ENCODE results near the gene VSIG10L2. TPM values are rescaled to one million over a fixed set of nuclear protein-coding genes. Genes with fewer than 3 reads are reported as not detected.
"Not testable (repeated sequence)": the region's sequence is repeated elsewhere in the genome, so short reads cannot be mapped to it uniquely, and the experiment has no call there.

The VSIG10L2 gene
- total RNA-seq, 2 donors from 2014 or later = not detected

- H3K27ac ChIP-seq (ENCODE audit: low read depth, low read length) = no peak overlapping the region
Observed at GRCh38 chr11:125980436-125980835, 34.6 kb downstream of the VSIG10L2 start.

GRCh38 chr11:125982348-125982730 lies 36.5 kb downstream of the VSIG10L2 start:
- TF ChIP-seq CTCF (conservative IDR thresholded peaks at IDR 0.05) = no peak
- Histone ChIP-seq H3K4me3 (ENCODE audit: low read length) (no peak overlapping the region), H3K9ac (ENCODE audit: extremely low read depth, low read length, poor library complexity, severe bottlenecking) (no peak overlapping the region), H3K4me1 (ENCODE audit: control insufficient read depth, insufficient read depth, low read length) (no peaks in the 10 kb centered on the region), H3K9me3 (ENCODE audit: control insufficient read depth, low read length) (no peaks in the 10 kb centered on the region), H3K36me3 (ENCODE audit: control insufficient read depth, insufficient read depth, low read length) (no peaks in the 10 kb centered on the region), H3K27me3 (ENCODE audit: control insufficient read depth, insufficient read depth, low read length, poor library complexity, severe bottlenecking) (no peaks in the 10 kb centered on the region), H3K27ac (ENCODE audit: low read depth, low read length) (no peak overlapping the region)
- Mint-ChIP-seq H3K27me3 (ENCODE audit: insufficient read depth) (no peaks in the 10 kb centered on the region), H3K9me3 (no peaks in the 10 kb centered on the region), H3K36me3 (ENCODE audit: low read depth) (peaks cover 3% of the 10 kb centered on the region), H3K27ac (no peak overlapping the region), H3K4me3 (no peak overlapping the region), H3K4me1 (peaks cover 8% of the 10 kb centered on the region)
- WGBS, 2 experiments (ENCODE audit: insufficient coverage in 1 of 2, insufficient read length in 1 of 2) = 94% methylated on average over 3 of the region's 3 CpGs; no CpG with 5 or more reads in 1 of the 2 experiments
- DNase-seq = no peak

More at GRCh38 chr11:125980436-125980835, 34.6 kb downstream of the VSIG10L2 start:
- H3K27me3 Mint-ChIP-seq (ENCODE audit: insufficient read depth) = no peaks in the 10 kb centered on the region
- Histone ChIP-seq H3K4me3 (ENCODE audit: low read length) (no peak overlapping the region), H3K27me3 (ENCODE audit: control insufficient read depth, insufficient read depth, low read length, poor library complexity, severe bottlenecking) (no peaks in the 10 kb centered on the region), H3K36me3 (ENCODE audit: control insufficient read depth, insufficient read depth, low read length) (no peaks in the 10 kb centered on the region), H3K4me1 (ENCODE audit: control insufficient read depth, insufficient read depth, low read length) (no peaks in the 10 kb centered on the region), H3K9me3 (ENCODE audit: control insufficient read depth, low read length) (no peaks in the 10 kb centered on the region), H3K9ac (ENCODE audit: extremely low read depth, low read length, poor library complexity, severe bottlenecking) (no peak overlapping the region)
- TF ChIP-seq CTCF (conservative IDR thresholded peaks at IDR 0.05) = no peak
- no peak for DNase-seq
- peak overlapping the region; percentile 74 for H3K27ac Mint-ChIP-seq
- no peaks in the 10 kb centered on the region for H3K9me3 Mint-ChIP-seq
- no peak overlapping the region for H3K4me3 Mint-ChIP-seq
- peaks cover 8% of the 10 kb centered on the region for H3K4me1 Mint-ChIP-seq
- 69 to 74% methylated on average over 8 of the region's 8 CpGs for WGBS, 2 experiments (ENCODE audit: insufficient coverage in 1 of 2, insufficient read length in 1 of 2)
- peaks cover 8% of the 10 kb centered on the region for H3K36me3 Mint-ChIP-seq (ENCODE audit: low read depth)

DNA sequence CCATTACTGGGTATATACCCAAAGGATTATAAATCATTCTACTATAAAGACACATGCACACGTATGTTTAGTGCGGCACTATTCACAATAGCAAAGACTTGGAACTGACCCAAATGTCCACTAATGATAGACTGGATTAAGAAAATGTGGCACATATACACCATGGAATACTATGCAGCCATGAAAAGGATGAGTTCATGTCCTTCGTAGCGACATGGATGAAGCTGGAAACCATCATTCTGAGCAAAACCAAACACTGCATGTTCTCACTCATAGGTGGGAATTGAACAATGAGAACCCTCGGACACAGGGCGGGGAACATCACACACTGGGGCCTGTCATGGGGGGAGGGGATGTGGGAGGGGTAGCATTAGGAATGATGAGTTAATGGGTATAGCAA lies 40.1 kb downstream of the VSIG10L2 start:
- H3K36me3 ChIP-seq (ENCODE audit: control insufficient read depth, insufficient read depth, low read length); H3K27ac Mint-ChIP-seq; H3K4me3 Mint-ChIP-seq; H3K4me1 ChIP-seq (ENCODE audit: control insufficient read depth, insufficient read depth, low read length); H3K9ac ChIP-seq (ENCODE audit: extremely low read depth, low read length, poor library complexity, severe bottlenecking); H3K36me3 Mint-ChIP-seq (ENCODE audit: low read depth); H3K27ac ChIP-seq (ENCODE audit: low read depth, low read length); H3K9me3 Mint-ChIP-seq; H3K4me3 ChIP-seq (ENCODE audit: low read length); H3K27me3 Mint-ChIP-seq (ENCODE audit: insufficient read depth); H3K27me3 ChIP-seq (ENCODE audit: control insufficient read depth, insufficient read depth, low read length, poor library complexity, severe bottlenecking); H3K9me3 ChIP-seq (ENCODE audit: control insufficient read depth, low read length); H3K4me1 Mint-ChIP-seq; DNase-seq: not testable (repeated sequence)
- WGBS, 2 experiments (ENCODE audit: insufficient coverage in 1 of 2, insufficient read length in 1 of 2) = 88 to 95% methylated on average over 4 to 6 of the region's 6 CpGs

GRCh38 chr11:125987066-125987641 lies 41.3 kb downstream of the VSIG10L2 start:
- Histone ChIP-seq H3K9me3 (ENCODE audit: control insufficient read depth, low read length) (no peaks in the 10 kb centered on the region), H3K9ac (ENCODE audit: extremely low read depth, low read length, poor library complexity, severe bottlenecking) (no peak overlapping the region), H3K4me1 (ENCODE audit: control insufficient read depth, insufficient read depth, low read length) (no peaks in the 10 kb centered on the region), H3K27ac (ENCODE audit: low read depth, low read length) (no peak overlapping the region), H3K36me3 (ENCODE audit: control insufficient read depth, insufficient read depth, low read length) (no peaks in the 10 kb centered on the region), H3K4me3 (ENCODE audit: low read length) (no peak overlapping the region), H3K27me3 (ENCODE audit: control insufficient read depth, insufficient read depth, low read length, poor library complexity, severe bottlenecking) (no peaks in the 10 kb centered on the region)
- no peaks in the 10 kb centered on the region for H3K27me3 Mint-ChIP-seq (ENCODE audit: insufficient read depth)
- TF ChIP-seq CTCF (conservative IDR thresholded peaks at IDR 0.05) = no peak
- peaks cover 8% of the 10 kb centered on the region for H3K4me1 Mint-ChIP-seq
- H3K36me3 Mint-ChIP-seq (ENCODE audit: low read depth) = peaks cover 9% of the 10 kb centered on the region
- H3K9me3 Mint-ChIP-seq = no peaks in the 10 kb centered on the region
- DNase-seq = no peak
- no peak overlapping the region for H3K27ac Mint-ChIP-seq
- H3K4me3 Mint-ChIP-seq = no peak overlapping the region
- WGBS, 2 experiments (ENCODE audit: insufficient coverage in 1 of 2, insufficient read length in 1 of 2) = 84 to 100% methylated on average over 1 to 4 of the region's 5 CpGs

Data from endodermal cell (in vitro differentiated cells).